Mesodermal cell (in vitro differentiated cells): ENCODE results near the gene KCNAB1.

Experiments used
- H3K27ac ChIP-seq: 2 replicates; pipeline ENCODE4 v1.7.0; 2013; ENCODE audit warnings: mild to moderate bottlenecking, low read depth, low read length, moderate library complexity; ENCODE audit not compliant: severe bottlenecking
- H3K36me3 ChIP-seq: 2 replicates; pipeline ENCODE4 v1.7.1; 2013; ENCODE audit warnings: mild to moderate bottlenecking, low read length, moderate library complexity; ENCODE audit not compliant: control insufficient read depth, insufficient read depth
- H3K4me1 ChIP-seq: one replicate; pipeline ENCODE4 v1.7.1; 2013; ENCODE audit warnings: mild to moderate bottlenecking, low read length; ENCODE audit not compliant: insufficient read depth, control insufficient read depth, poor library complexity, severe bottlenecking
- H3K4me3 ChIP-seq: 2 replicates; pipeline ENCODE4 v1.7.0; 2013; ENCODE audit warnings: low read length, control low read depth, mild to moderate bottlenecking; ENCODE audit not compliant: insufficient read depth, poor library complexity, severe bottlenecking; ENCODE audit errors: extremely low read depth
- H3K9me3 ChIP-seq: 2 replicates; pipeline ENCODE4 v1.7.1; 2013; ENCODE audit warnings: mild to moderate bottlenecking, low read length, moderate library complexity; ENCODE audit not compliant: control insufficient read depth
- WGBS, 2 experiments: methylation state at CpG; one replicate each; pipeline ENCODE4 v1.1.5; 2013; ENCODE audit warnings: missing lambda C conversion rate in 2 of 2; ENCODE audit not compliant: insufficient coverage in 2 of 2; 5-methylcytosine and 5-hydroxymethylcytosine counted together

Gene KCNAB1

GRCh38 chr3:156360963-156361362 is 240.6 kb downstream of the KCNAB1 start:
- H3K4me1 ChIP-seq: no peaks in the 10 kb centered on the region
- H3K9me3 ChIP-seq: no peaks in the 10 kb centered on the region
- no peak overlapping the region for H3K27ac ChIP-seq
- 47 to 60% methylated on average over 2 to 5 of the region's 5 CpGs for WGBS, 2 experiments
- H3K4me3 ChIP-seq: no peak overlapping the region
- H3K36me3 ChIP-seq: no peaks in the 10 kb centered on the region

GRCh38 chr3:156366559-156366958 is 246.2 kb downstream of the KCNAB1 start:
- H3K9me3 ChIP-seq: no peaks in the 10 kb centered on the region
- H3K4me1 ChIP-seq: no peaks in the 10 kb centered on the region
- 86 to 100% methylated on average over 1 to 3 of the region's 3 CpGs for WGBS, 2 experiments
- H3K36me3 ChIP-seq: no peaks in the 10 kb centered on the region
- H3K4me3 ChIP-seq: no peak overlapping the region
- no peak overlapping the region for H3K27ac ChIP-seq

GRCh38 chr3:156368189-156368588 is 247.8 kb downstream of the KCNAB1 start:
- Histone ChIP-seq H3K9me3 (no peaks in the 10 kb centered on the region), H3K4me3 (no peak overlapping the region), H3K4me1 (no peaks in the 10 kb centered on the region), H3K36me3 (no peaks in the 10 kb centered on the region), H3K27ac (no peak overlapping the region)
- 70 to 83% methylated on average over 1 to 2 of the region's 3 CpGs for WGBS, 2 experiments

GRCh38 chr3:156371701-156372100 is 251.3 kb downstream of the KCNAB1 start:
- 100% methylated on average over 3 of the region's 6 CpGs; no CpG with 5 or more reads in 1 of the 2 experiments for WGBS, 2 experiments
- no peaks in the 10 kb centered on the region for H3K4me1 ChIP-seq
- no peaks in the 10 kb centered on the region for H3K36me3 ChIP-seq
- no peak overlapping the region for H3K27ac ChIP-seq
- no peaks in the 10 kb centered on the region for H3K9me3 ChIP-seq
- H3K4me3 ChIP-seq: no peak overlapping the region

GRCh38 chr3:156373095-156373494 is 252.7 kb downstream of the KCNAB1 start:
- no peaks in the 10 kb centered on the region for H3K9me3 ChIP-seq
- H3K4me1 ChIP-seq: no peaks in the 10 kb centered on the region
- no peak overlapping the region for H3K27ac ChIP-seq
- no peaks in the 10 kb centered on the region for H3K36me3 ChIP-seq
- no peak overlapping the region for H3K4me3 ChIP-seq
- WGBS, 2 experiments: 40% methylated on average over 1 of the region's 1 CpG; no CpG with 5 or more reads in 1 of the 2 experiments

GRCh38 chr3:156373654-156374053 is 253.3 kb downstream of the KCNAB1 start:
- H3K9me3 ChIP-seq: no peaks in the 10 kb centered on the region
- H3K4me3 ChIP-seq: no peak overlapping the region
- WGBS, 2 experiments: 75% methylated on average over 1 of the region's 2 CpGs; no CpG with 5 or more reads in 1 of the 2 experiments
- H3K4me1 ChIP-seq: no peaks in the 10 kb centered on the region
- no peak overlapping the region for H3K27ac ChIP-seq
- H3K36me3 ChIP-seq: no peaks in the 10 kb centered on the region

- Histone ChIP-seq H3K36me3 (no peaks in the 10 kb centered on the region), H3K9me3 (no peaks in the 10 kb centered on the region), H3K27ac (no peak overlapping the region), H3K4me3 (no peak overlapping the region), H3K4me1 (no peaks in the 10 kb centered on the region)
Observed at GRCh38 chr3:156376199-156376598, 255.8 kb downstream of the KCNAB1 start.

- Histone ChIP-seq H3K4me3 (no peak overlapping the region), H3K4me1 (no peaks in the 10 kb centered on the region), H3K9me3 (no peaks in the 10 kb centered on the region), H3K36me3 (no peaks in the 10 kb centered on the region), H3K27ac (no peak overlapping the region)
- WGBS, 2 experiments: 94% methylated on average over 3 of the region's 7 CpGs; no CpG with 5 or more reads in 1 of the 2 experiments
Observed at GRCh38 chr3:156377266-156377665, 256.9 kb downstream of the KCNAB1 start.

GRCh38 chr3:156377718-156378117 is 257.3 kb downstream of the KCNAB1 start:
- Histone ChIP-seq H3K9me3 (no peaks in the 10 kb centered on the region), H3K4me3 (no peak overlapping the region), H3K36me3 (no peaks in the 10 kb centered on the region), H3K27ac (no peak overlapping the region), H3K4me1 (no peaks in the 10 kb centered on the region)
- WGBS, 2 experiments: 90 to 91% methylated on average over 3 to 4 of the region's 7 CpGs

- H3K27ac ChIP-seq: no peak overlapping the region
- WGBS, 2 experiments: 92% methylated on average over 2 of the region's 3 CpGs; no CpG with 5 or more reads in 1 of the 2 experiments
- no peaks in the 10 kb centered on the region for H3K36me3 ChIP-seq
- H3K4me3 ChIP-seq: no peak overlapping the region
- no peaks in the 10 kb centered on the region for H3K9me3 ChIP-seq
- no peaks in the 10 kb centered on the region for H3K4me1 ChIP-seq
Observed at GRCh38 chr3:156378871-156379270, 258.5 kb downstream of the KCNAB1 start.

GRCh38 chr3:156379327-156379726 is 258.9 kb downstream of the KCNAB1 start:
- H3K4me3 ChIP-seq: no peak overlapping the region

More at GRCh38 chr3:156379327-156379726, 258.9 kb downstream of the KCNAB1 start:
- WGBS, 2 experiments: 100% methylated on average over 1 of the region's 1 CpG
- Histone ChIP-seq H3K9me3 (no peaks in the 10 kb centered on the region), H3K4me1 (no peaks in the 10 kb centered on the region), H3K27ac (no peak overlapping the region), H3K36me3 (no peaks in the 10 kb centered on the region)
